WERI-Rb-1 (cell line): Measurements from ENCODE around the gene MUC5B.
"Not testable (repeated sequence)": the region's sequence is repeated elsewhere in the genome, so short reads cannot be mapped to it uniquely, and the experiment has no call there.

Experiments used
- DNase-seq: peaks from one replicate; pipeline ENCODE4 v3.0.0-alpha.2; 2020
- H3K27ac ChIP-seq: fragments of 250-450 bp; sonication (Bioruptor Pico); 2 replicates; pipeline ENCODE4 v1.5.1; 2020; ENCODE audit warnings: mild to moderate bottlenecking, moderate library complexity
- H3K27me3 ChIP-seq: fragments of 250-450 bp; sonication (Bioruptor Pico); 2 replicates; pipeline ENCODE4 v1.5.1; 2021; ENCODE audit warnings: mild to moderate bottlenecking, low read depth, moderate library complexity; ENCODE audit not compliant: insufficient read depth, severe bottlenecking
- H3K36me3 ChIP-seq: fragments of 250-450 bp; sonication (Bioruptor Pico); 2 replicates; pipeline ENCODE4 v1.5.1; 2020; ENCODE audit warnings: mild to moderate bottlenecking, moderate library complexity
- H3K4me3 ChIP-seq: 2 replicates; pipeline ENCODE4 v1.5.1; 2011; ENCODE audit warnings: low read depth, mild to moderate bottlenecking, control low read depth, low read length
- H3K9me3 ChIP-seq: fragments of 250-450 bp; sonication (Bioruptor Pico); 2 replicates; pipeline ENCODE4 v1.5.1; 2021; ENCODE audit warnings: mild to moderate bottlenecking, moderate library complexity; ENCODE audit not compliant: severe bottlenecking
- TF ChIP-seq, protein P1 (sequence below): IDR thresholded peaks from 2 replicates; pipeline ENCODE4 v1.5.1; 2011; ENCODE audit warnings: low read depth, mild to moderate bottlenecking, control low read depth, inconsistent platforms, low read length

MUC5B gene

DNA sequence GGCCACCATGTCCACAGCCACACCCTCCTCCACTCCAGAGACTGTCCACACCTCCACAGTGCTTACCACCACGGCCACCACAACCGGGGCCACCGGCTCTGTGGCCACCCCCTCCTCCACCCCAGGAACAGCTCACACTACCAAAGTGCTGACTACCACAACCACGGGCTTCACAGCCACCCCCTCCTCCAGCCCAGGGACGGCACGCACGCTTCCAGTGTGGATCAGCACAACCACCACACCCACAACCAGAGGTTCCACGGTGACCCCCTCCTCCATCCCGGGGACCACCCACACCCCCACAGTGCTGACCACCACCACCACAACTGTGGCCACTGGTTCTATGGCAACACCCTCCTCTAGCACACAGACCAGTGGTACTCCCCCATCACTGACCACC lies 21.7 kb downstream of the MUC5B start:
- H3K27ac ChIP-seq, H3K36me3 ChIP-seq, H3K4me3 ChIP-seq, H3K9me3 ChIP-seq, H3K27me3 ChIP-seq, DNase-seq: not testable (repeated sequence)

DNA sequence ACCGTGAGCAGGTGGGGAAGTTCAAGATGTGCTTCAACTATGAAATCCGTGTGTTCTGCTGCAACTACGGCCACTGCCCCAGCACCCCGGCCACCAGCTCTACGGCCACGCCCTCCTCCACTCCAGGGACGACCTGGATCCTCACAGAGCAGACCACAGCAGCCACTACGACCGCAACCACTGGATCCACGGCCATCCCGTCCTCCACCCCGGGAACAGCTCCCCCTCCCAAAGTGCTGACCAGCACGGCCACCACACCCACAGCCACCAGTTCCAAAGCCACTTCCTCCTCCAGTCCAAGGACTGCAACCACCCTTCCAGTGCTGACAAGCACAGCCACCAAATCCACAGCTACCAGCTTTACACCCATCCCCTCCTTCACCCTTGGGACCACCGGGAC lies 22.9 kb downstream of the MUC5B start:
- H3K27me3 ChIP-seq, DNase-seq, H3K9me3 ChIP-seq, H3K4me3 ChIP-seq, H3K36me3 ChIP-seq, H3K27ac ChIP-seq: not testable (repeated sequence)

DNA sequence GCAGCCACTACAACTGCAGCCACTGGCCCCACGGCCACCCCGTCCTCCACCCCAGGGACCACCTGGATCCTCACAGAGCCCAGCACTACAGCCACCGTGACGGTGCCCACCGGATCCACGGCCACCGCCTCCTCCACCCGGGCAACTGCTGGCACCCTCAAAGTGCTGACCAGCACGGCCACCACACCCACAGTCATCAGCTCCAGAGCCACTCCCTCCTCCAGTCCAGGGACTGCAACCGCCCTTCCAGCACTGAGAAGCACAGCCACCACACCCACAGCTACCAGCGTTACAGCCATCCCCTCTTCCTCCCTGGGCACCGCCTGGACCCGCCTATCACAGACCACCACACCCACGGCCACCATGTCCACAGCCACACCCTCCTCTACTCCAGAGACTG lies 23.4 kb downstream of the MUC5B start:
- not testable (repeated sequence) for DNase-seq, H3K9me3 ChIP-seq, H3K27me3 ChIP-seq, H3K36me3 ChIP-seq, H3K4me3 ChIP-seq, H3K27ac ChIP-seq

DNA sequence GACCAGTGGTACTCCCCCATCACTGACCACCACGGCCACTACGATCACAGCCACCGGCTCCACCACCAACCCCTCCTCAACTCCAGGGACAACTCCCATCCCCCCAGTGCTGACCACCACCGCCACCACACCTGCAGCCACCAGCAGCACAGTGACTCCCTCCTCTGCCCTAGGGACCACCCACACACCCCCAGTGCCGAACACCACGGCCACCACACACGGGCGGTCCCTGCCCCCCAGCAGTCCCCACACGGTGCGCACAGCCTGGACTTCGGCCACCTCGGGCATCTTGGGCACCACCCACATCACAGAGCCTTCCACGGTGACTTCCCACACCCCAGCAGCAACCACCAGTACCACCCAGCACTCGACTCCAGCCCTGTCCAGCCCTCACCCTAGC lies 24.2 kb downstream of the MUC5B start:
- H3K36me3 ChIP-seq, H3K4me3 ChIP-seq, H3K9me3 ChIP-seq, H3K27ac ChIP-seq, DNase-seq, H3K27me3 ChIP-seq: not testable (repeated sequence)

DNA sequence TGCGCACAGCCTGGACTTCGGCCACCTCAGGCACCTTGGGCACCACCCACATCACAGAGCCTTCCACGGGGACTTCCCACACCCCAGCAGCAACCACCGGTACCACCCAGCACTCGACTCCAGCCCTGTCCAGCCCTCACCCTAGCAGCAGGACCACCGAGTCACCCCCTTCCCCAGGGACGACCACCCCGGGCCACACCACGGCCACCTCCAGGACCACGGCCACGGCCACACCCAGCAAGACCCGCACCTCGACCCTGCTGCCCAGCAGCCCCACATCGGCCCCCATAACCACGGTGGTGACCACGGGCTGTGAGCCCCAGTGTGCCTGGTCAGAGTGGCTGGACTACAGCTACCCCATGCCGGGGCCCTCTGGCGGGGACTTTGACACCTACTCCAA lies 26.1 kb downstream of the MUC5B start:
- not testable (repeated sequence) for H3K27me3 ChIP-seq, H3K27ac ChIP-seq, H3K4me3 ChIP-seq, H3K36me3 ChIP-seq, H3K9me3 ChIP-seq, DNase-seq

DNA sequence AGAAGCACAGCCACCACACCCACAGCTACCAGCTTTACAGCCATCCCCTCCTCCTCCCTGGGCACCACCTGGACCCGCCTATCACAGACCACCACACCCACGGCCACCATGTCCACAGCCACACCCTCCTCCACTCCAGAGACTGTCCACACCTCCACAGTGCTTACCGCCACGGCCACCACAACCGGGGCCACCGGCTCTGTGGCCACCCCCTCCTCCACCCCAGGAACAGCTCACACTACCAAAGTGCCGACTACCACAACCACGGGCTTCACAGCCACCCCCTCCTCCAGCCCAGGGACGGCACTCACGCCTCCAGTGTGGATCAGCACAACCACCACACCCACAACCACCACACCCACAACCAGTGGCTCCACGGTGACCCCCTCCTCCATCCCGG lies 27.5 kb downstream of the MUC5B start:
- not testable (repeated sequence) for DNase-seq, H3K27me3 ChIP-seq

DNA sequence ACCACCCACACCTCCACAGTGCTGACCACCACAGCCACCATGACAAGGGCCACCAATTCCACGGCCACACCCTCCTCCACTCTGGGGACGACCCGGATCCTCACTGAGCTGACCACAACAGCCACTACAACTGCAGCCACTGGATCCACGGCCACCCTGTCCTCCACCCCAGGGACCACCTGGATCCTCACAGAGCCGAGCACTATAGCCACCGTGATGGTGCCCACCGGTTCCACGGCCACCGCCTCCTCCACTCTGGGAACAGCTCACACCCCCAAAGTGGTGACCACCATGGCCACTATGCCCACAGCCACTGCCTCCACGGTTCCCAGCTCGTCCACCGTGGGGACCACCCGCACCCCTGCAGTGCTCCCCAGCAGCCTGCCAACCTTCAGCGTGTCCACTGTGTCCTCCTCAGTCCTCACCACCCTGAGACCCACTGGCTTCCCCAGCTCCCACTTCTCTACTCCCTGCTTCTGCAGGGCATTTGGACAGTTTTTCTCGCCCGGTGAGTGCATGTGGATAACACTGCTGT lies 28.4 kb downstream of the MUC5B start:
- TF ChIP-seq, protein P1, sequence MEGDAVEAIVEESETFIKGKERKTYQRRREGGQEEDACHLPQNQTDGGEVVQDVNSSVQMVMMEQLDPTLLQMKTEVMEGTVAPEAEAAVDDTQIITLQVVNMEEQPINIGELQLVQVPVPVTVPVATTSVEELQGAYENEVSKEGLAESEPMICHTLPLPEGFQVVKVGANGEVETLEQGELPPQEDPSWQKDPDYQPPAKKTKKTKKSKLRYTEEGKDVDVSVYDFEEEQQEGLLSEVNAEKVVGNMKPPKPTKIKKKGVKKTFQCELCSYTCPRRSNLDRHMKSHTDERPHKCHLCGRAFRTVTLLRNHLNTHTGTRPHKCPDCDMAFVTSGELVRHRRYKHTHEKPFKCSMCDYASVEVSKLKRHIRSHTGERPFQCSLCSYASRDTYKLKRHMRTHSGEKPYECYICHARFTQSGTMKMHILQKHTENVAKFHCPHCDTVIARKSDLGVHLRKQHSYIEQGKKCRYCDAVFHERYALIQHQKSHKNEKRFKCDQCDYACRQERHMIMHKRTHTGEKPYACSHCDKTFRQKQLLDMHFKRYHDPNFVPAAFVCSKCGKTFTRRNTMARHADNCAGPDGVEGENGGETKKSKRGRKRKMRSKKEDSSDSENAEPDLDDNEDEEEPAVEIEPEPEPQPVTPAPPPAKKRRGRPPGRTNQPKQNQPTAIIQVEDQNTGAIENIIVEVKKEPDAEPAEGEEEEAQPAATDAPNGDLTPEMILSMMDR = no peak
- Histone ChIP-seq H3K9me3 (no peaks in the 10 kb centered on the region), H3K4me3 (no peak overlapping the region), H3K36me3 (no peaks in the 10 kb centered on the region), H3K27me3 (no peaks in the 10 kb centered on the region), H3K27ac (no peak overlapping the region)
- no peak for DNase-seq

More for the DNA sequence above, 27.5 kb downstream of the MUC5B start:
- H3K4me3 ChIP-seq, H3K36me3 ChIP-seq, H3K27ac ChIP-seq, H3K9me3 ChIP-seq: not testable (repeated sequence)

DNA sequence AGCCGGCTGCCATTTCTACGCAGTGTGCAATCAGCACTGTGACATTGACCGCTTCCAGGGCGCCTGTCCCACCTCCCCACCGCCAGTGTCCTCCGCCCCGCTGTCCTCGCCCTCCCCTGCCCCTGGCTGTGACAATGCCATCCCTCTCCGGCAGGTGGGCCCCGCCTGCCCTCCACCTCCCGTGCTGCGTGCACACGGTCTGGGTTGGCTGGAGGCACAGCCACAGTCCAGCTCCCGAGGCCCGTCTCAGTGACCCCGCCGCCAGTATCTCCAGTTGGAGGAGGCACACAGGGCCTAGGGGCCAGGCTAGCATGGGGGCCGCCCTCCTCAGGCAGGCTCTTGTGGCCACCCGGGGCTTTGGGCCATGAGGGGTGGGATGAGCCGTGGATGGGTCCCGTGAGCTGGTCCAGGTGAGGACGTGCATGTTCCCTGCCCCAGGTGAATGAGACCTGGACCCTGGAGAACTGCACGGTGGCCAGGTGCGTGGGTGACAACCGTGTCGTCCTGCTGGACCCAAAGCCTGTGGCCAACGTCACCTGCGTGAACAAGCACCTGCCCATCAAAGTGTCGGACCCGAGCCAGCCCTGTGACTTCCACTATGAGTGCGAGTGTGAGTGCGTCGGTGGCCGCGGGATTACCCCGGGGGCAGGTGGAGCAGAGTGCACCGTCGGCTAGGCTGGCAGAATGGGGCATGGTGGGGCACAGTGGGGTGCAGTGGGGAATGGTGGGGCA lies 29.7 kb downstream of the MUC5B start:
- H3K27ac ChIP-seq = no peak overlapping the region
- DNase-seq = no peak
- no peak overlapping the region for H3K4me3 ChIP-seq
- H3K36me3 ChIP-seq = no peaks in the 10 kb centered on the region
- H3K9me3 ChIP-seq = no peaks in the 10 kb centered on the region
- H3K27me3 ChIP-seq = no peaks in the 10 kb centered on the region
- TF ChIP-seq, protein P1 = no peak

DNA sequence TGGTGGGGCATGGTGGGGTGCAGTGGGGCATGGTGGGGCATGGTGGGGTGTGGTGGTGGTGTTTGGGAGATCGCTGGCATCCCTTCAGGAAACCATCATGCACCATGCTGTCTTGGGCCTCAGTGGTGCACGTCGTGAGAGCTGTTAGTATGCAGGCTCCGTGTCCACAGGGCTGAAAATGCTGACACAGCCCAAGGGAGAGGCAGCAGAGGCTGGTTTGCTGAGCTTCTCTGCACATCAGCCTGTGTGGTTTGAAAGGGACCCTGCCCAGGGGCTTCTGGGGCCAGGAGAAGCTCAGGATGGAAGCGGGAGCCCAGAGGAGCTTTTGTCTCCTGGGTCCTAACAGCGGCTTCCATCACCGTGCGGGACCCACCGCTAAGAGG lies 30.2 kb downstream of the MUC5B start:
- no peaks in the 10 kb centered on the region for H3K27me3 ChIP-seq
- no peaks in the 10 kb centered on the region for H3K9me3 ChIP-seq
- H3K4me3 ChIP-seq = no peak overlapping the region
- no peak for DNase-seq
- H3K27ac ChIP-seq = no peak overlapping the region
- TF ChIP-seq, protein P1 = no peak
- H3K36me3 ChIP-seq = no peaks in the 10 kb centered on the region
